ENCODE results near the gene KIF9.
"Not testable (repeated sequence)": the region's sequence is repeated elsewhere in the genome, so short reads cannot be mapped to it uniquely, and the experiment has no call there.

DNA sequence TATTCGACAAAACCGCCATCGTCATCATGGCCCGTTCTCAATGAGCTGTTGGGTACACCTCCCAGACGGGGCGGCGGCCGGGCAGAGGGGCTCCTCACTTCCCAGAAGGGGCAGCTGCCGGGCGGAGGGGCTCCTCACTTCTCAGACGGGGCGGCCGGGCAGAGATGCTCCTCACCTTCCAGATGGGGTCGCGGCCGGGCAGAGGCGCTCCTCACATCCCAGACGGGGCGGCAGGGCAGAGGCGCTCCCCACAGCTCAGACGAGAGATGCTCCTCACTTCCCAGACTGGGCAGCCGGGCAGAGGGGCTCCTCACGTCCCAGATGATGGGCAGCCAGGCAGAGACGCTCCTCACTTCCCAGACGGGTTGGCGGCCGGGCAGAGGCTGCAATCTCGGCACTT, 26.6 kb upstream of the KIF9 start:
- TF ChIP-seq, protein P1, sequence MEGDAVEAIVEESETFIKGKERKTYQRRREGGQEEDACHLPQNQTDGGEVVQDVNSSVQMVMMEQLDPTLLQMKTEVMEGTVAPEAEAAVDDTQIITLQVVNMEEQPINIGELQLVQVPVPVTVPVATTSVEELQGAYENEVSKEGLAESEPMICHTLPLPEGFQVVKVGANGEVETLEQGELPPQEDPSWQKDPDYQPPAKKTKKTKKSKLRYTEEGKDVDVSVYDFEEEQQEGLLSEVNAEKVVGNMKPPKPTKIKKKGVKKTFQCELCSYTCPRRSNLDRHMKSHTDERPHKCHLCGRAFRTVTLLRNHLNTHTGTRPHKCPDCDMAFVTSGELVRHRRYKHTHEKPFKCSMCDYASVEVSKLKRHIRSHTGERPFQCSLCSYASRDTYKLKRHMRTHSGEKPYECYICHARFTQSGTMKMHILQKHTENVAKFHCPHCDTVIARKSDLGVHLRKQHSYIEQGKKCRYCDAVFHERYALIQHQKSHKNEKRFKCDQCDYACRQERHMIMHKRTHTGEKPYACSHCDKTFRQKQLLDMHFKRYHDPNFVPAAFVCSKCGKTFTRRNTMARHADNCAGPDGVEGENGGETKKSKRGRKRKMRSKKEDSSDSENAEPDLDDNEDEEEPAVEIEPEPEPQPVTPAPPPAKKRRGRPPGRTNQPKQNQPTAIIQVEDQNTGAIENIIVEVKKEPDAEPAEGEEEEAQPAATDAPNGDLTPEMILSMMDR (IDR thresholded peaks at IDR 0.05; ENCODE audit: insufficient read depth, low read length) = not testable (repeated sequence)
- not testable (repeated sequence) for TF ChIP-seq POLR2AphosphoS5 (IDR thresholded peaks at IDR 0.05; ENCODE audit: low read depth)
- TF ChIP-seq, protein P2, sequence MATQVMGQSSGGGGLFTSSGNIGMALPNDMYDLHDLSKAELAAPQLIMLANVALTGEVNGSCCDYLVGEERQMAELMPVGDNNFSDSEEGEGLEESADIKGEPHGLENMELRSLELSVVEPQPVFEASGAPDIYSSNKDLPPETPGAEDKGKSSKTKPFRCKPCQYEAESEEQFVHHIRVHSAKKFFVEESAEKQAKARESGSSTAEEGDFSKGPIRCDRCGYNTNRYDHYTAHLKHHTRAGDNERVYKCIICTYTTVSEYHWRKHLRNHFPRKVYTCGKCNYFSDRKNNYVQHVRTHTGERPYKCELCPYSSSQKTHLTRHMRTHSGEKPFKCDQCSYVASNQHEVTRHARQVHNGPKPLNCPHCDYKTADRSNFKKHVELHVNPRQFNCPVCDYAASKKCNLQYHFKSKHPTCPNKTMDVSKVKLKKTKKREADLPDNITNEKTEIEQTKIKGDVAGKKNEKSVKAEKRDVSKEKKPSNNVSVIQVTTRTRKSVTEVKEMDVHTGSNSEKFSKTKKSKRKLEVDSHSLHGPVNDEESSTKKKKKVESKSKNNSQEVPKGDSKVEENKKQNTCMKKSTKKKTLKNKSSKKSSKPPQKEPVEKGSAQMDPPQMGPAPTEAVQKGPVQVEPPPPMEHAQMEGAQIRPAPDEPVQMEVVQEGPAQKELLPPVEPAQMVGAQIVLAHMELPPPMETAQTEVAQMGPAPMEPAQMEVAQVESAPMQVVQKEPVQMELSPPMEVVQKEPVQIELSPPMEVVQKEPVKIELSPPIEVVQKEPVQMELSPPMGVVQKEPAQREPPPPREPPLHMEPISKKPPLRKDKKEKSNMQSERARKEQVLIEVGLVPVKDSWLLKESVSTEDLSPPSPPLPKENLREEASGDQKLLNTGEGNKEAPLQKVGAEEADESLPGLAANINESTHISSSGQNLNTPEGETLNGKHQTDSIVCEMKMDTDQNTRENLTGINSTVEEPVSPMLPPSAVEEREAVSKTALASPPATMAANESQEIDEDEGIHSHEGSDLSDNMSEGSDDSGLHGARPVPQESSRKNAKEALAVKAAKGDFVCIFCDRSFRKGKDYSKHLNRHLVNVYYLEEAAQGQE (IDR thresholded peaks at IDR 0.05; ENCODE audit: insufficient replicate concordance, low read depth) = not testable (repeated sequence)
